ENCODE results near the gene NUCB1.
A peak's percentile ranks its signal among the peaks of the same experiment; 100 is the strongest.
"Not testable (repeated sequence)": the region's sequence is repeated elsewhere in the genome, so short reads cannot be mapped to it uniquely, and the experiment has no call there.

NUCB1 gene

DNA sequence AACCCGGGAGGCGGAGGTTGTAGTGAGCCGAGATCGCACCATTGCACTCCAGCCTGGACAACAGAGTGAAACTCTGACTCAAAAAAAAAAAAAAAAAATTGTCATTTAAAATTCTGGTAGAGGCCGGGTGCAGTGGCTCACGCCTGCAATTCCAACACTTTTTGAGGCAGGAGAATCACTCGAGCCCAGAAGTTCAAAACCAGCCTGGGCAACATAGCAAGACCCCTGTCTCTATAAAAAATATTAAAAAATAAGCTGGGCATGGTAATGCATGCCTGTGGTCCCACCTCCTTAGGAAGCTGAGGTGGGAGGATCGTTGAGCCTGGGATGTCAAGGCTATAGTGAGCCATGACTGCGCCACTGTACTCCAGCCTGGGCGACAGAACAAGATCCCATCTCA, 6.2 kb downstream of the NUCB1 start:
- DNase-seq: no peak

DNA sequence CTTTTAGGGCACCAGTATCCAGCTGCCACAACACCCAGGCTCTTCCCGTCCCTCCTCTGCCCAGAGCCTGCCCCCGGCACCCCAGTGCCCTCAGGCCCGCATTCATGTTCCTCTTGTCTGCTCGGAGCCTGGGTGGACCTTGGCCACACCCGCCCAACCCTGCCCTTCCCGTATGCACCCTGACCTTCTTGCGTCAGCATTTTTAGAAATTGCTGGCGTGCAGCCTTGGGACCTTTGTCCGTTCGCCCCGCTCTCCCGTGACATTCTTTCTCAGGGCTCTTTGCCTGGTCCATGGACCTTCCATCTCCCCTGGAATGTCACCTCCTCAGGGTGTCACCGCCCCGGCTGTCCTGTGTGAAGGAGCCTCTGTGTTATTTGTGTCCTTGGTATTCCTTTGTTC, 7.6 kb downstream of the NUCB1 start:
- DNase-seq: peak; percentile 36

DNA sequence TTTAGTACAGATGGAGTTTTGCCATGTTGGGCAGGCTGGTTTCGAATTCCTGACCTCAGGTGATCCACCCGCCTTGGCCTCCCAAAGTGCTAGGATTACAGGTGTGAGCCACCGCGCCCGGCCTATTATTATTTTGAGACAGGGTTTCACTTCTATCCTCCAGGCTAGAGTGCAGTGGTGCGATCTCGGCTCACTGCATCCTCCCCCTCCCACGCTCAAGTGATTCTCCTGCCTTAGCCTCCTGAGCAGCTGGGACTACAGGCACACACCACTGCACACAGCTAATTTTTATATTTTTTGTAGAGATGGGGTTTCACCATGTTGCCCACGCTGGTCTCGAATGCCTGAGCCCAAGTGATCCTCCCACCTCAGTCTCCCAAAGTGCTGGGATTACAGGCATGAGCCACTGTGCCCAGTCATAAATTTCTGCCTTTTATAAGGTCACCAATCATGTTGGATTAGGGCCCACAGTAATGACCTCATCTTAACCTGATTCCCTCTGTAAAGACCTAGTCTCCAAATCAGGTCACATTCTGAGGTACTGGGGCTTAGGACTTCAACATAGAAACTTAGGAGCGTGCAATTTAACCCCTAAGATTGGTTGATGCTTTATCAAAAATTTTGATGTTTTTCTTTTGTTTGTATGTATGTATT, 9.4 kb downstream of the NUCB1 start:
- DNase-seq: not testable (repeated sequence)

DNA sequence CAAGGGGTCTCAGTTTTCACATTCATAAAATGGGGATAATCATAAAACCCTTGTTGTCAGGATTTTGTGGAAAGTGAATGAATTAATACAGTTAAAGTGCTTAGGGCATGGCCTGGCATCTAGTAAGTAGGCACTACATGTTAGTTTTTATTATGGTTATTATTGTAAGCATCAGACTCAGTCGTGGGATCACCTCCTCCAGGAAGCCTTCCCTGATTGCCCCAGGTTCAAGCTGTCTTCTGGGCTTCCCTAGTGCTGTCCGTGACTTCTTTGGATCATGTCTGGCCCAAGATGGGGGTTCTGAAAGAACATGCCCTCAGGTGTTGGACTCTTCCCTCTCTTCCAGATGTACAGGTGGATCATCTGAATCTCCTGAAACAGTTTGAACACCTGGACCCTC, 10.7 kb downstream of the NUCB1 start:
- no peak for DNase-seq

DNA sequence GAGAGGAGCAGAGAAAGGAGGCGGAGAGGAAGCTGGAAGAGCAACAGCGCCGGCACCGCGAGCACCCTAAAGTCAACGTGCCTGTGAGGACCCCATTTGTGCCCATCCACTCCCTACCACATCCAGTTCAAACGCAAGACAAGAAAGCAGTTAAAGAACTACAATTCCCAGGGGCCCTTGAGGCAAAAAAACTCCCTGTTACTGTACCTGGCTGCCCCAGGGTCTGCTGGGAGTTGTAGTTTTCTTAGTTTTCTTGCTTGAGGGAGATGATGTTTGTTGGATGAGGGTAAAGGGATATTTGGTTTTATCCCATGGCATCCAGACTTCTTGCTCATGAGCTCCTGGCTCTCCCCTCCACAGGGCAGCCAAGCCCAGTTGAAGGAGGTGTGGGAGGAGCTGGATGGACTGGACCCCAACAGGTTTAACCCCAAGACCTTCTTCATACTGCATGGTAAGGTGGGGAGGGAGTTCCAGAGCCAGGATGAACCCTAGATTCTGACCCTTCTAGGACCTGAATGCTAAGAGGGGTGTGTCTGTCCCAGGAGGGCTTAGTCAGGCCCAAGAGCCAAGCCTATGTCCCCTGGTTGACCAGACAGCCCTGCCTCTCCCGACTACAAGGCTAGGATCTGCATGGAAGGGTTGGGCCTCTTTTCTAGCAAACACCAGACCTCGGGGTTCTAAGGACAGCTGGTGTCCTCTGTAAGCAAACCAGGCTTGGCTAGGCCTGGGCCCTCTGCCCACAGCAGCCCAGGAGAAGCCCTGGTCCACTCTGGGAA, 13.2 kb downstream of the NUCB1 start:
- no peak for DNase-seq

DNA sequence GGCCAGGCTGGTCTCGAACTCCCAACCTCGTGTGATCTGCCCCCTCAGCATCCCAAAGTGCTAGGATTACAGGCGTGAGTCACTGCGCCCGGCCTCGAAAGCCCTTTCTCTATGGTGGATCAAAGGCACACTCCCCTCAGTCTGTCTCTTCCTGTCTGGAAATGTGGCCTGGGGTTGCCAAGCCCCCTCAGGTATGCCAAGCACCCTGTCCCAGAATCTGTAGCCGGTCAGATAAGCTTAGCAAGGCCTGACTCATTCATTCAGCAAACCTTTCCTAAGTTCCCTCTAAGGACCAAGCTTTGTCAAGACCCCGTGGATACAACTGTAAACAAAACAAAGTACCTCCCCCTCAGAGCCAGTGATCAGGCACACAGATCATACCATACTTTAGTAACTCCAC, 14.1 kb downstream of the NUCB1 start:
- no peak for DNase-seq

DNA sequence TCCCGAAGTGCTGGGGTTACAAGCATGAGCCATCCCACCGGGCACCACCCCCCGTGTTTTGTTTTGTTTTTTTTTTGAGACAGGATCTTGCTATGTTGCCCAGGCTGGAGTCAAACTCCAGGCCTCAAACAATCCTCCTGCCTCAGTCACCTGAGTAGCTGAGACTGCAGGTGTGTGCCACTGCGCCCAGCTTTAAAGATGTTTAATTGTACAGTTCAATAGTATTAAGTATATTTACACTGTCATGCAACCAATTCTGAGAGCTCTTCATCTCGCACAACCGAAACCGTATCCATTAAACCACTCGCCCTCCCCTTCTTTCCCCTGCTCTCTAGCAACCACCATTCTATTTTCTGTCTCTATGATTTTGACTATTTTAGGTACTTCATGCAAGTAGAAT, 15.6 kb downstream of the NUCB1 start:
- no peak for DNase-seq

DNA sequence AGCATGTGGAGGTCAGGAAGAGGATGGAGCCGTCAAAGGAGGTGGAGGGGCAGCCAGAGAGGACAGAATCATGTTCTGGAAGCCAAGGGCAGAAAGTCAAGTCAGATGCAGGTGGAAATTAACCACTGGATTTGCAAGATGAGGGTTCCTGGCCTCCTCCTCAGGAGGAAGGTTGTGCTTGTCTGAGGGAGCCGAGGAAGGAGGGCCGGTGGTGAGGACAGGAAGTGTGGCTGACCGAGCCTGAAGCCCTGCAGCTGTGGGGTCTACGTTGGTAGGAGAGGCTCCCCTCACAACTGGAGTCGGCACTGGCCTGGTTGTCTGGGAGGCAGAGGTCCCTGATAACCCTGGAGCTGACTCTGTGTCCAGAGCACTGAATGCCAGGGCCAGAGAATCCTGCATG, 18.0 kb downstream of the NUCB1 start:
- DNase-seq: no peak

DNA sequence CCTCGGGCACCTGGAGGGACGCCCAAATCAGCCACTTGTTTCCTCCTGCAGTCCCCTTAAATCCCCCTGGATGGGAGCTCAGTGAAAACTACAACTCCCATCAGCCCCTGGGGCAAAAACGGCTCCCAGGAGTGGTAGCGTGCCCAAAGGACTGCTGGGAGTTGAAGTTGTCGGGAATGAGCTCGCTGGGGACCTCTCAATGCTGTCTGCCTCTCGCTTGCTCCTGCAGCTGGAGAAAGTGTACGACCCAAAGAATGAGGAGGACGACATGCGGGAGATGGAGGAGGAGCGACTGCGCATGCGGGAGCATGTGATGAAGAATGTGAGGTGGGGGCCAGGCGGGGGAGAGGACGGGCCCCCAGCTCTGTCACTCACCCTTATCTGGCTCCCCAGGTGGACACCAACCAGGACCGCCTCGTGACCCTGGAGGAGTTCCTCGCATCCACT, 18.7 kb downstream of the NUCB1 start:
- DNase-seq: no peak

DNA sequence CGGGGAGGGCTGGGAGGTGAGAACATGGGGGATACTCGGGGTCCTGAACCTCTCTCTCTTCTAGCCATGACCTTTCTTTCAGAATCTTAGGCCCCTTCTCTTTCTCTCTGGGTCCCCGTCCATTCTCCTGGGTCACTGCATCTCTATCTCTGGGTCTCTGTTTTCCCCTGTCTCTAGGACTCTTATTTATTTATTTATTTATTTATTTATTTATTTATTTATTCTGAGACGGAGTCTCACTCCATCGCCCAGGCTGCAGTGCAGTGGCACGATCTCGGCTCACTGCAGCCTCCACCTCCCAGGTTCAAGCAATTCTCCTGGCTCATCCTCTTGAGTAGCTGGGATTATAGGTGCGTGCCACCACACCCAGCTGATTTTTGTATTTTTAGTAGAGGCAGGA, 19.2 kb downstream of the NUCB1 start:
- not testable (repeated sequence) for DNase-seq

DNA sequence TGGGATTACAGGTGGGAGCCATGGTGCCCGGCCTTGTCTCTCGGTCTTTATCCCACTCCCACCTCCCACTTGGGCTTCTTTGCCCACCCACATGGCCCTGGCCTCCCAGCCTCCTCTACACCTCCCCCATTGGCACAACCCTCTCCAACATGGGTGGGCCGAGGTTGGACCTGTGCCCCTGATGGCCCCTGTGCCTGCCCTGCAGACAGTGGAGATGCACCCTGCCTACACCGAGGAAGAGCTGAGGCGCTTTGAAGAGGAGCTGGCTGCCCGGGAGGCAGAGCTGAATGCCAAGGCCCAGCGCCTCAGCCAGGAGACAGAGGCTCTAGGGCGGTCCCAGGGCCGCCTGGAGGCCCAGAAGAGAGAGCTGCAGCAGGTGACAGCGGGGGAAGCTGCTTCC, 20.8 kb downstream of the NUCB1 start:
- no peak for DNase-seq

DNA sequence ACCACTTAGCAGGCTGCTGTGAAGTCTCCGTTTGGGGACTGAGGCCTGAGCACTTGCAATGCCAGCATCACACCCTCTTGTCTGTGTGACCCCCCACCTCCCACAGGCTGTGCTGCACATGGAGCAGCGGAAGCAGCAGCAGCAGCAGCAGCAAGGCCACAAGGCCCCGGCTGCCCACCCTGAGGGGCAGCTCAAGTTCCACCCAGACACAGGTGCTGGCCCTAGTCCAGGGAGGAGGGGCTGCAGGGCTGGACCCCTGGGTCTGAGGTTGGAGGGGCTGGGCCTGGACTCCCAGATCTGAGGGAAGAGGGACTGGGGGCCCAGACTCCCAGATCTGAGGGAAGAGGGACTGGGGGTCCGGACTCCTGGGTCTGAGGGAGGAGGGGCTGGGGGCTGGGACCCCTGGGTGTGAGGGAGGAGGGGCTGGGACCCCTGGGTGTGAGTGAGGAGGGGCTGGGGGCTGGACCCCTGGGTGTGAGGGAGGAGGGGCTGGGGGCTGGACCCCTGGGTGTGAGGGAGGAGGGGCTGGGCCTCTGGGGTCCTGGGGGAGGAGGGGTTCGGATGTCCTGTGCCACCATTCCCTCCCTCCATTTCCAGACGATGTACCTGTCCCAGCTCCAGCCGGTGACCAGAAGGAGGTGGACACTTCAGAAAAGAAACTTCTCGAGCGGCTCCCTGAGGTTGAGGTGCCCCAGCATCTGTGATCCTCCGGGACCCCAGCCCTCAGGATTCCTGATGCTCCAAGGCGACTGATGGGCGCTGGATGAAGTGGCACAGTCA, 21.8 kb downstream of the NUCB1 start:
- no peak for DNase-seq

DNA sequence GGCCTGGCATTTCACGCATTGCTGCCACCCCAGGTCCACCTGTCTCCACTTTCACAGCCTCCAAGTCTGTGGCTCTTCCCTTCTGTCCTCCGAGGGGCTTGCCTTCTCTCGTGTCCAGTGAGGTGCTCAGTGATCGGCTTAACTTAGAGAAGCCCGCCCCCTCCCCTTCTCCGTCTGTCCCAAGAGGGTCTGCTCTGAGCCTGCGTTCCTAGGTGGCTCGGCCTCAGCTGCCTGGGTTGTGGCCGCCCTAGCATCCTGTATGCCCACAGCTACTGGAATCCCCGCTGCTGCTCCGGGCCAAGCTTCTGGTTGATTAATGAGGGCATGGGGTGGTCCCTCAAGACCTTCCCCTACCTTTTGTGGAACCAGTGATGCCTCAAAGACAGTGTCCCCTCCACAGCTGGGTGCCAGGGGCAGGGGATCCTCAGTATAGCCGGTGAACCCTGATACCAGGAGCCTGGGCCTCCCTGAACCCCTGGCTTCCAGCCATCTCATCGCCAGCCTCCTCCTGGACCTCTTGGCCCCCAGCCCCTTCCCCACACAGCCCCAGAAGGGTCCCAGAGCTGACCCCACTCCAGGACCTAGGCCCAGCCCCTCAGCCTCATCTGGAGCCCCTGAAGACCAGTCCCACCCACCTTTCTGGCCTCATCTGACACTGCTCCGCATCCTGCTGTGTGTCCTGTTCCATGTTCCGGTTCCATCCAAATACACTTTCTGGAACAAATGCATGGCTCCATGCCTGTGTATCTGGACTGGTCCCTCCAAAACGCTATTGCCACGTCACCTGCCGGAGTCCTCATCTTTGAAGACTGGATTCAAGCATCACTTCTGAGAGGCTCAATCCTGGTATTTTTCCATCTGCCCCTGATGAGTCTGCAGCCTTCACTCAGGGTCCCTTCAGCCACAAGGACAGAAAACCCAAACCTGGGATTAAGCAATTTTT, 22.7 kb downstream of the NUCB1 start:
- no peak for DNase-seq

DNA sequence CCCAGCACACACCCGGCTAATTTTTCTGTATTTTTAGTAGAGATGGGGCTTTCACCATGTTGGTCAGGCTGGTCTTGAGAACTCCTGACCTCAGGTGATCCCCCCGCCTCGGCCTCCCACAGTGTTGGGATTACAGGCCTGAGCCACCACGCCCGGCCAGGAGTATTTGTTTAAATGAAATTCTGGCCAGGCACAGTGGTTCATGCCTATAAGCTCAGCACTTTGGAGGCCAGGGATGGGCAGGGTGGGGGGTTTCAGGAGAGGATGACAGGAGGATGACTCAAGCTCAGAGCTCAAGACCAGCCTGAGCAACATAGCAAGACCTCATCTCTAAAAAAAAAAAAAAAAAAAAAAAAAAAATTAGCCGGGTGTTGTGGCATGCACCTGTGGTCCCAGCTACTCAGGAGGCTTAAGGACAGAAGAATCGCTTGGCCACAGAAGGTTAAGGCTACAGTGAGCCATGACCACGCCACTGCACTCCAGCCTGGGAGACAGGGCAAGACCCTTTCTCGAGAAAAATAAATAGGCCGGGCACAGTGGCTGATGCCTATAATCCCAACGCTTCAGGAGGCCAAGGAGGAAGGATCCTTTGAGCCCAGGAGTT, 25.2 kb downstream of the NUCB1 start:
- peak; percentile 63 for DNase-seq

DNA sequence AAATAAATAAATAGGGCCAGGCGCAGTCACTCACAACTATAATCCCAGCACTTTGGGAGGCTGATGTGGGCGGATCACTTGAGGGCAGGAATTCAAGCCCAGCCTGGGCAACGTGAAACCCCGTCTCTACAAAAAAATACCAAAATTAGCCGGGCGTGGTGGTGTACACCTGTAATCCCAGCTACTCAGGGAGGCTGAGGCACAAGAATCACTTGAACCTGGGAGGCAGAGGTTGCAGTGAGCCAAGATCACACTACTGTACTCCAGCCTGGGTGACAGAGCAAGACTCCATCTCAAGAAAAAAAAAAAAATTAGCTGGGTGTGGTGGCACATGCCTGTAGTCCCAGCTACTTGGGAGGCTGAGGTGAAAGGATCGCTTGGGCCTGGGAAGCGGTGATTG, 25.8 kb downstream of the NUCB1 start:
- DNase-seq: not testable (repeated sequence)

DNA sequence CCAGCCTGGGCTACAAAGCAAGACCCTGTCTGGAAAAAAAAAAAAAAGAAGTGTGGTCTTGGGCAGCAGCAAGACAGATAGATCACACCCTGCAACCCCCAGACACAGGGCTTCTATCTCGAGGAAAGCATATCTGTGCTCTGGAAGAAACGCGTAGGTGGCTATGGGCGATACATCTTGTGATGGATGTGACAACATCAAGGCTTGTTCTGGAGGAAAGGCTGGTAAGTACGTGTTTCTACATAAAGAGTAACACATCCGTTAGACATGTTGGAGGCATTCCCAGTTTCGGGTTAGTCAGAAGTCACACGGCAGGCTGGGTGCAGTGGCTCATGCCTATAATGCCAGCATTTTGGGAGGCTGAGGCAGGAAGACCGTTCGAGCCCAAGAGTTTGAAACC, 26.8 kb downstream of the NUCB1 start:
- DNase-seq: peak; percentile 96

DNA sequence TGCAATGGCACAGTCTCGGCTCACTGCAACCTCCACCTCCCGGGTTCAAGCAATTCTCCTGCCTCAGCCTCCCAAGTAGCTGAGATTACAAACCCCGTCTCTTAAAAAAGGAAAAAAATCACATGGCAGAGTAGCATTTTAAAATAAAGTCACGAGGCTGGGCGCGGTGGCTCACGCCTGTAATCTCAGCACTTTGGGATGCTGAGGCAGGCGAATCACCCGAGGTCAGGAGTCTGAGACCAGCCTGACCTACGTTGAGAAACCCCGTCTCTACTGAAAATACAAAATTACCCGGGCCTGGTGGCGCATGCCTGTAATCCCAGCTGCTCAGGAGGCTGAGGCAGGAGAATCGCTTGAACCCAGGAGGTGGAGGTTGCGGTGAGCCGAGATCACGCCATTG, 27.6 kb downstream of the NUCB1 start:
- DNase-seq: peak; percentile 38

DNA sequence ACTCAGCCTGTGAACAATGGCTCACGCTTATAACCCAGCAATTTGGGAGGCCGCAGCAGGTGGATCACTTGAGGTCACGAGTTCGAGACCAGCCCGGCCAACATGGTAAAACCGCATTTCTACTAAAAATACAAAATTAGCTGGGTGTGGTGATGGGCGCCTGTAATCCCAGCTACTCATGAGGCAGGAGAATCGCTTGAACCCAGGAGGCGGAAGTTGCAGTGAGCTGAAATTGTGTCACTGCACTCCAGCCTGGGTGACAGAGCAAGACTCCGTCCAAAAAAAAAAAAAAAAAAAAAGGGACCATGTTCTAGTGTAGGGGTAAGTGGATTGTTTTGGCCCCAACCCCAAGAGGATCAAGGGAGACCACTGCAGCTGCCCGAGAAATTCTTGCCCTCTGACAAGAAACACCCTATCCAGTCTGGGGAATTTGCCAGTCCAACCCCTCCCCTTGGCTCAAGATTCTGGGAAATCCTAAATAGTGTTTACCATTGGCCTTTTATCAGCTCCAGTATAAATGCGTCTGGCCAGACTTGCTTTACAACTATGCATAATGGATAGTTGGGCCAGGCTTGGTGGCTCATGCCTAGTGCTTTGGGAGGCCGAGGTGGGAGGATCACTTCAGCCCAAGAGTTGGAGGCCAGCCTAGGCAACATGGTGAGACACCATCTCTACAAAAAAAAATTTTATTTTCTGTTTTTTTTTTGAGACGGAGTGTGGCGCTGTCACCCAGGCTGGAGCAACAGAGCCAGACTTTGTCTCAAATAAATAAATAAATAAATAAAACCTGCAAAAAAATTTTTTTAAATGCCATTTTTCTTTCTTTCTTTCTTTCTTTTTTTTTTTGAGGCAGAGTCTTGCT, 28.3 kb downstream of the NUCB1 start:
- no peak for DNase-seq

DNA sequence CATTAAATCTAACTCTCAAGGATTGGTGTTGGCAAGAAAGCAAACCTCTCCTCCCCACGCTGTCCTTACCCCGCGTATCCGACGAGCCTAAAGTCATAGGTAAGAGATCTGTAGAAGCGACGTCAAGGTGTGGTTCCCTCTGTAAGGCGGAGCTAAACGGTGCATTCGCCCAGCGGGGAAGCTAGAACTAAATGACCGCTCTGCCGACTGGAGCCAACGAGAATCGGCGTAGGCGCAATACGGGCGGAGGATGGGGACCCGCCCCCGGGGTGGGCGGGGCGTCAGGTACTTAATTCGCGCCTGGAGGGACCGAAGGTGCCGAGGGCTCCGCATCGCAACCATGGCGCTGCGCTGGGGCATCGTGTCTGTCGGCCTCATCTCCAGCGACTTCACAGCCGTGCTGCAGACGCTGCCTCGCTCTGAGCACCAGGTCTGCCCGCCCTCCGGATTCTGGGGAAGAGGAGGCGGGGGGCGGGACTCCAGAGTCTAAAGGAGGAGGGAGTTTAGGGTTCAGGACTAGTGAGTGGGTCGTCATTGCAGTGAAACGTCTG, 33.3 kb downstream of the NUCB1 start, which contains the start of gene DHDH:
DHDH (plus strand) TSS at position 318 of the 551 bp plus-strand sequence; CDS start at position 341, 23 bp downstream.
- peak; percentile 60 for DNase-seq

DNA sequence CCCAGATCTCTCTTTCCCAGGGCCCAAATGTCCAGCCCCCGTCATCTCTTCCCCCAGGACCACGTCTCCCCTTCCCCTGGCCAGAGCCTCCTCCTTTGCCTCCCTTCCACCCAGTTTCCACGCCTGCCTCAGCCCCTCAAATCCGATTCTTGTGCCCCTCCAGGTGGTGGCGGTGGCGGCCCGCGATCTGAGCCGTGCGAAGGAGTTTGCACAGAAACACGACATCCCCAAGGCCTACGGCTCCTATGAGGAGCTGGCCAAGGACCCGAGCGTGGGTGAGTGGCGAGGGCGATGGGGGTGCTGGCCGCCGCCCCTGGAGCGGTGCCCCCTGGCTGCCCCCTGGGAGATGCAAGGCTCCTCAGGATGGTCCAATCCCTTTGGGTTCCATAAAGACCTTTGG, 34.7 kb downstream of the NUCB1 start:
- no peak for DNase-seq

DNA sequence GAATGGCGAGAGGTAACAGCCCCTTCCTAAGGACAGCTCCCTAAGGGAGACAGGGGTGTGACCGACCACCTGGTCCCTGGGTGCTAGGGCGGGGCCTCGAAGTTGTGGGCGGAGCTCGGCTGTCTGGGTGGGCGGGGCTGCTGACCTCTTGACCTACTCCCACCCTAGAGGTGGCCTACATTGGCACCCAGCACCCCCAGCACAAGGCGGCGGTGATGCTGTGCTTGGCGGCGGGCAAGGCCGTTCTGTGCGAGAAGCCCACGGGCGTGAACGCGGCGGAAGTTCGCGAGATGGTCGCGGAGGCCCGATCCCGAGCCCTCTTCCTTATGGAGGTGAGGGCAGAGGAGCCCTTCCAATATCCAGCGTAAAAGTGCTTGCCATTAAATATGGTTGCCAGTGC, 35.8 kb downstream of the NUCB1 start:
- DNase-seq: no peak
